Measurements from ENCODE around the gene ZNF385B.

GRCh38 chr2:179429060-179429471, 432.3 kb downstream of the ZNF385B start:
- no peak for TF ChIP-seq POLR2AphosphoS5 (IDR thresholded peaks at IDR 0.05)
- no peak for TF ChIP-seq CTCF (IDR thresholded peaks at IDR 0.05)

Data from stomach (tissue), 4 donors.